Activated CD4-positive, alpha-beta T cell treated with anti-CD3 and anti-CD28 coated beads, Interleukin-2, amount 50 U/mL, for 4 hours (primary cell): ENCODE measurements around the gene SMIM33.
"Not testable (repeated sequence)": the region's sequence is repeated elsewhere in the genome, so short reads cannot be mapped to it uniquely, and the experiment has no call there.

Source experiments
- DNase-seq, 2 experiments: peaks; one replicate each; pipeline ENCODE4 v3.0.0-alpha.2; 2020

Gene SMIM33

GRCh38 chr5:139486201-139486600 lies 15.4 kb downstream of the SMIM33 start:
- DNase-seq: no peak

- DNase-seq: no peak
These were observed 17.5 kb downstream of the SMIM33 start for GRCh38 chr5:139488260-139488659.

GRCh38 chr5:139492700-139493192 lies 21.9 kb downstream of the SMIM33 start:
- DNase-seq: no peak

- DNase-seq: no peak
These were observed 23.5 kb downstream of the SMIM33 start for GRCh38 chr5:139494256-139494655.

GRCh38 chr5:139494832-139495231 lies 24.0 kb downstream of the SMIM33 start:
- no peak for DNase-seq

- DNase-seq: no peak
These were observed 25.0 kb downstream of the SMIM33 start for GRCh38 chr5:139495638-139496435.

GRCh38 chr5:139501381-139501780 lies 30.6 kb downstream of the SMIM33 start:
- DNase-seq: no peak

- not testable (repeated sequence) for DNase-seq
These were observed 32.4 kb downstream of the SMIM33 start for GRCh38 chr5:139503036-139503817.

- not testable (repeated sequence) for DNase-seq
These were observed 33.1 kb downstream of the SMIM33 start for GRCh38 chr5:139503879-139504278.

- DNase-seq: not testable (repeated sequence)
These were observed 33.9 kb downstream of the SMIM33 start for GRCh38 chr5:139504722-139505121.

GRCh38 chr5:139512786-139513390 lies 42.1 kb downstream of the SMIM33 start:
- no peak for DNase-seq

- DNase-seq: peak; percentile 78
These were observed 42.6 kb downstream of the SMIM33 start for GRCh38 chr5:139513434-139513833.

- DNase-seq: no peak
These were observed 43.2 kb downstream of the SMIM33 start for GRCh38 chr5:139513852-139514485.

- DNase-seq: no peak
These were observed 43.7 kb downstream of the SMIM33 start for GRCh38 chr5:139514486-139514856.

- peak; percentile 80 to 81 for DNase-seq
These were observed 47.1 kb downstream of the SMIM33 start for GRCh38 chr5:139517683-139518564.
